Measurements from ENCODE around the gene CREB3L4.

CREB3L4 gene

DNA sequence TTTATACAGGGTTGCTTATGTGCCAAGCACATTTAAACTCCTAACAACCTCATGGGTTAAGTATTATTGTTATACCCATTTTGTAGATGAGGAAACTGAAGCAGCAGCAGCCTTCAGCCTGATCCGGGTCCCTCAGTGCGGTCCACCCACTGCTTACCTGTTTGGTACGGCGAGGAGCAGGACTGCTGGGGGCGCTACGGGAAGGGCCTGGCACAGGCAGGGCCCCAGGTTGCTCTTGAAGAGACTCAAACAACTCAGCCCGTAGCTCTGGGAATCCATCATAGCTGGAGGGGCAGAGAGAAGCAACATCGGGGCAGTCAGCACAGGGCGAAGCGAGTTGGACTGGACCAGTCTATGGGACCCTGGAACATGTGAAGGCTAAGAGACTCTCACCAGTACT is 30.4 kb upstream of the CREB3L4 start:
- no peak for DNase-seq

DNA sequence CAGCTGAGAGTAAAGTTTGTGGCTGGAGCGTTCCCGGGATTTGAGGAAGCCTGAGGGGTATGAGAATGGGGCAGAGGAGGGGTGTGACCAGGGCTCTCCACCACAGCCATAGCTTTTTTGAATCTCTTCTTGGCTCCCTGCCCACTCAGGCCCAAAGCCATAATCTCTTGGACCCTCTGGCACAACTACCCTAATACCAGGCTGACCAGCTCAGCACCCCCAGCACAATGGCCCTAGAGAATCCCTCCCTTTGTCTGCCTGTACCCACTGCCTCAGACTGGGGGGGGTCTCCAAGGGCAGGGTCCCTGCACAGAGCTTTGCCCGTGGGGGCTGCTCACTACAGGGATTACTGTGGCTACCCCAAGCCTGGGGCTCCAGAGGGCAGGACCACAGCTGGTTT is 28.7 kb upstream of the CREB3L4 start:
- no peak for DNase-seq

DNA sequence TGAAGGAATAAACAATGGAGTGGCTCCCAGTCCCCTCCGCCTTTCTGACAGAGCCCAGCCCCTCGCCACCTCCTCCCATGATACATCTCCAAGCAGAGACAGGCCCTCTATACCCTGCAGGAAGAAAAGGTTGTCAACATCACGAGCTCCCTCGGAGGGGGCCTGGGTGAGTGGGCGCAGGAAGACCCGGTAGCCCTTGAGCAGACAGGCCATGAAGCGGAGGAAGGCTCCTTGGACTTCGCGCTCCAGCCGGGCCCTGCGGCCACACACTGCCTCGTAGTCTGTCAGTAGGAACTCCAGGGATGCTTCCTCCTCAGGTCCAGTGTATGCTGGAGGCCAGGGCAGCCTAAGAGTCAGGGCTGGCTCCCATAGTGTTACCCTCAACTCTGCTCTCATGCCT is 28.2 kb upstream of the CREB3L4 start:
- no peak for DNase-seq

DNA sequence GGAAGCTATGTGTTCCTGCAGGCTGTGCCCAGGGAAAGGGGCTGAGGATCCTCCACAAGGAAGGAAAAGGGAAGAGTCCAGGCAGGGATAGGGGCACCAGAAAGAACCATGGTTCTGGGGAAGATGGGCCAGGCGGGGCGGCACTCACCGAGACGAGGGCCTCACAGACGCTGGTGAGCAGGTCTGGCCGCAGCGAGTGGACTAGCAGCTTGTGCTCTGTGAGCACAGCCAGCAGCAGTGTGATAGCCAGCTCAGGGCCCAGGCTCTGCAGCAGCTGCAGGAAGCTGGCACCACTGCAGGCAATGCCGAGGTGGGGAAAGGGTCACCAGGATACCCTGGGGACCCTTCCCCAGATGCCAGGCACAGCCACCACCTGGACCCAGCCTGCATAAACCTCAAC is 26.9 kb upstream of the CREB3L4 start:
- no peak for DNase-seq

DNA sequence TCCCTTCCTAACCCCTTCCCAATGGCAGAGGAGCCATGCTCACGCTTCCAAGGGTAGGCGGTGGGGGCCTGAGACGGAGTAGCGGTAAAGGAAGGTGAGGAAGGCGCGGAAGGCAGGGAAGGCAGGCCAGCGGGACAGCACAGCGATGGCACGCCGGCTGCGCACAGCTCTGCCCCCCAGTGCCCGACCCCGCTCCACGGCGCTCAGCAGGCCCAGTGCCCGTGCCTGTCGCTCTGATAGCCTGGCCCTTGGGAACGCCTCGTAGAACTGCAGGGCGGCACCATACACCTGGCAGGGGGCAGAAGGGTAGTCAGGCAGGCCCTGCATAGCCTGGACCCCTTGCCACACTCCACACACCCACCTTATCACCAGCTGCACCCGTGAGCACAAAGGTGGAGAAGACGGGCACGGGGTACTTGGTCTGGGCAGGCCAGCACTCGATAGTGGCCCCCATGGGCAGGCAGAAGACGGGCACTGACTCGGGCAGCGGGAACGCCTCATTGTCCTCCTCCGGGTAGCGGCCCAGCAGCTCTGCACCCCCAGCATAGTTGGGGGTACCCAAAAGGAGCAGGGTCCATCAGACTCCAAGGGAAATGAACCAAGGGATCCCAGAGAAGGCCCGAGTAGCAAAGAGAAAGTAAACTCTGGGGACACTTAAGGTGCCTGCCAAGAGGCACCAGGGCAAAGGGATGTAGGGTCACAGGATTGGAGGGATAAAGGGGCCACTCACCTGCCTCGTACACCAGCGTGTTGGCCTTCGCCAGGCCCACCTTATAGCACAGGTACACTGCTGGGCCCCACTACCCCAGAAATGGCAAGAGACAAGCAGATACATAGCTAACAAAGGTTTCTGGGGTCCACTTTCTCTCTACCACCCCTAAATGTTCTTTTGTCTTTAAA is 25.6 kb upstream of the CREB3L4 start:
- no peak for DNase-seq

DNA sequence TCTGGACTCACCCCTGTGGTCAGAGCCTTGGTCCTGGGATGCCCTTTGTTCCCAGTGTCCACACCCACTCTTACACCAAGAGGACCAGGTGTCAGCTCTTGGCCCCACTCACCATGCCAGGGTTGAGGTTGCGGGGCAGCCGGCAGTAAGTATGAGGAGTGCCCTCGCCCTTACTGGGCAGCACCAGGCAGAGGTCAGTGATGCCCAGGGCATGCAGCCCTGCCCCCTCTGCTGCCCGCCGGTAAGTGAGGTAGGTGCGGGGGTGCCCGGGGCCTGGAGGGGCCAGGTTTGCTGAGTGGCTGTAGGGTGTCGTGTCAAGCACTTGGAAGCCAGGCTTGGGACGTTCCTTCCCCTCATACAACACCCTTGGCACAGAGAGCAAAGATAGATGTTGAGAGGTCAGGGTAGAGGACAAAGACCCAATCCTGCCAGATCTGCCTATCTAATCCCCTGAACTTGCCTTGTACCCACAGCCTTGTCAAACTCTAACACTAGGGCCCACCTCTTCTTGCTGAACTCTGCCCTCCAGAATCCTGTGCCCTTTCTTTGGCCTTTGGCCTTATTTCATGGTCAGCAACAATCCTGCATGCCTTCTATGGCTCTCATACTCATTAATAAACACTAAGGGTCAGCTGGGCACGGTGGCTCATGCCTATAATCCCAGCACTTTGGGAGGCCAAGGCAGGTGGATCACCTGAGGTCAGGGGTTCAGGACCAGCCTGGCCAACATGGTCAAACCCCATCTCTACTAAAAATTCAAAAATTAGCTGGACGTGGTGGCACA is 24.7 kb upstream of the CREB3L4 start:
- no peak for DNase-seq

DNA sequence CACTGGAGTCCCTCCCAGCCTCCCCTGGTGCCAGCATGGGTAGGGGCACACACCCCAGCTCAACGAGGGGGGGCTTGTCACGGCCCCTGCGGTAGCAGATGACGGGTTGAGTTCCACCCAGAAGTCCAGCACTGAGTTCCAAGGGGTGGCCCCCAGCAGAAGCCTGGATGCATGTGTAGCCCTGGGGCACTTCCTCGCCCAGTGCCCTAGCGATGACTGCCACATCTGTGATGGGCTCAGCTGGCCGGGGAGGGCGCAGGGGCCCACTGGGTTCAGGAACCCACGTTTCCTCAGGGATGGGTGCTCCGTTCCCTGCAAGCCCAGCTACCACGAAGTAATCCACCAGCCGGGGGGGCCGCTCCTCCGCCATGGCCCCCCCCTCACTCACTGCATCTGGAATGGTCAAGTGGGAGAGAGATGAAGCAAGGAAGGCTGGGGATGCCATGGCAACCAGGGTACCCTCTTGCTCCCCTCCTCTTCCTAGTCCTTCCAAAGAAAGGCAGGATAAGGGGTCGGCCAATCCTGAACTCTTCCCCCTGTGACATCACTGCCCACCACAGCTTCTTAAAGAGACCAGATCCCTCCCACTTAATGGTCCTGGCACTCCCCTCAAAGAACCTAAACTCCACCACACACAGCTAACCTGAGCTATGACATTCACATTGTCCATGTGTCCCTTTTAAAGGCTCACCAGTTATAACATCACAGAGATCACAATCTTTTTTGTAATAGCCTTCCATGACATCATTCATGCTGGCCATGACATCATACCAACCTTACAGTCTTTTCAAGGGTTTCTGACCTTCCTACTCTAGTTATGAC is 23.5 kb upstream of the CREB3L4 start:
- no peak for DNase-seq

DNA sequence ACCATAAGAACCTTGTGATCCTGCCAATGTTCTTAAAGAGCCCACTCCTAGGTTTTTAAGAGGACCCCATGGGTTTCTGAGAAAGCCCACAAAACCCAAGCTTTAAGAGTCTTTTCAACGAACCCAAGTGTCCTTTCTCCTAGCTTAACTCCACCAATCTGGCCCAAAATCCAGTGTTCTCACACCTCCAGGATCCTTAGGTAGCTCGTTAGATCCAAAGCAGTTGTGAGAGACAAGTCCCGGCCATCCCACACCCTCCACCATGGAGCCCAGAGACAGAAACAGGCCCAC is 22.9 kb upstream of the CREB3L4 start:
- no peak for DNase-seq

DNA sequence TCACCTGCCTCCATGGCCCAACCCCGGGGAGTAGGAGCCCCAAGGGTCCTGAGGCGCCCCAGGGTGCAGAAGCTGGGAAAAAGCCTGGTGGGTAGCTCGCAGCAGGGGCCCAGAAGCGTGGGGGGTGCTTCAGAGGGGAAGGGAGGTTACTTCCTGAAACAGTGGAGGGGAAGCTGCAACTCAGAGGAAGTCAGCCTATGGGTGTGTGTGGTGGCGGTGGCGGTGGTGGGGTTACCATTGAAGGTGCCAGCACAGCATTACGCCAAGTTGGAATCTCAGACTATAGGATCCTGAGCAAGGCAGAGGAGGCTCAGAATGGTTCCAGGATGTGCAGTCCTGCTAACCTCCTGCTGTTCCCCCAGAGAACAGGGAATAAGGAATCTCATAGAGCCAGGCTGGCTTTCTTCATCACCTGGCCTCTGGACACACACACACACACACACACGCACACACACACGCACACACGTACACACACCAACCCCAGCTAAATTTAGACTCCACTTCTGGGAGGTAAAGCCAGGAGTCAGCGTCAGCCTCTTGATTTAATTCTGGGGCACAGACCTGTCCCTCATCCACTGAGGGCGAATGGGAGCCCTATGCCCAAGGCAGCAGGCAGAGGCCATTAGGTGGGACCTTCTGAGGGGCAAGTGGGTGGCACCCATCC is 22.4 kb upstream of the CREB3L4 start:
- DNase-seq: no peak

DNA sequence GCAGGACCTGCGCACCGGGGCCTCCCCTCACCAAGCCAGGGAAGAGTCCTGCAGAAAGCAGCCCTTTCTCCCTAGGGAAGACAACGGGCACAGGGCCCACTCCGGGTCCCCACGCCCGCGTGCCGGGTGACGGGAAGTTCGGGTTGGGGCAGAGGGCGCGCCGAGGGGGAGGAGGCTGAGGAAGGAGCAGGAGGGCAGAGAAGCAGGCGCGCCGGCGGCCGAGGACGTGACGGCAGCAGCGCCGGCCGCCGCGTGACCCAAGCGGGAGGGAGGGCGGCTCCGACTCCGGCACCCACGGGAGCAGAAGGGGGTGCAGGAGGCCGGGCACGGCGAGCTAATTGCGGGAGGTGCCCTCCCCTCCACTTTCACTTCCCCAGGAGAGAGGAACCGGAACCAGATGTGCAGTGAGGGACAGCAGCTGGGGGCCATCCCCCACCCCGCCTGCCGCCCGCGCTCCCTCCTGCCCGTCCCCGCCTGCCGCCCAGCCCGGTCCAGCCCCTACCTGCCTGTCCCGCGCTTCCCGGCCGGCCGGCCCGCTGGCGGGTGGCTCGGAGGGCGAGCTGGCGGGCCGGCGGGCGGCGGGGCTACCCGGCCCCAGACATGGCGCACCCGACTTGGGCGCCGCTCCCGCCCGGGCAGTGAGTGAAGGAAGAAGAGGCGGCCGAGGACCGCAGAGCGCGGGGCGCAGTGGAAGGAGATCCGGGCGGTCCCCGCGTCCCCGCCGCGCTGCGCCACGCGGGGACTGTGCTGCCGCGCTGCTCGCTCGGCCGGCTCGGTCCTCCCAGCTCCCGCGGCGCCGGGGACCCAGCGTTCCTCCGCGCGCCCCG is 21.7 kb upstream of the CREB3L4 start:
- DNase-seq: no peak

DNA sequence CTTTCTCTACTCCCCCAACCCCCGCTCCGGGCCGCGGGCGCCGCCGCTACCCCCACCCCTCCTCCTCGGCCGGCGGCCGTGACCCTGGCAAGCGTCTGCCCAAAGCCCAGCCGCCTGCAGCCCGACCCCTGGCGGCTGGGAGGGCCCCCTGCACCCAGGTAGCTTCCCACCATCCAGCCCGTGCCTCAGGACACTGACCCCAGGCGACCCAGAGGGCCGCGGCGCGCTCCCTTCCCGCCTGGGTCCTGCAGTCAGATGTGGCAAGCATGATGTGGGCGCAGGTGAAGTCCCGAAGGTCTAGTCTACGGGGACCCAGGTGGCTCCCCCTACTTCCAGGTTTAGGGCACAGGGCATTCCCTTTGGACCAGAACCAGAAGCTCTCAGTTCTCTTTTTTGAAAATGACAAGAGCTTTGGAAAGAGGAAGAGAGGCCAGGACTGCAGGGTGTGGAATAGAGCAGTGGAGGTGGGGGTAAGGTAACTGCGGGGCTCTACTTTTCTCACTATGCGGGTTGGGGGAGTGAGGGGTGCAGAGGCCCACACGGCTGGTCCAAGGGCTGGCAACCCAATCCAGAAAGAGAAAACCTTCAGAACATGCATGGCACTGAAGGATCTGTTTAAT is 21.0 kb upstream of the CREB3L4 start, which contains the start of gene DENND4B:
Gene DENND4B (minus strand): TSS at position 97 of the 620 bp plus-strand sequence. CDS start 2,344 bp downstream, outside the sequence.
- DNase-seq: peak; percentile 62

DNA sequence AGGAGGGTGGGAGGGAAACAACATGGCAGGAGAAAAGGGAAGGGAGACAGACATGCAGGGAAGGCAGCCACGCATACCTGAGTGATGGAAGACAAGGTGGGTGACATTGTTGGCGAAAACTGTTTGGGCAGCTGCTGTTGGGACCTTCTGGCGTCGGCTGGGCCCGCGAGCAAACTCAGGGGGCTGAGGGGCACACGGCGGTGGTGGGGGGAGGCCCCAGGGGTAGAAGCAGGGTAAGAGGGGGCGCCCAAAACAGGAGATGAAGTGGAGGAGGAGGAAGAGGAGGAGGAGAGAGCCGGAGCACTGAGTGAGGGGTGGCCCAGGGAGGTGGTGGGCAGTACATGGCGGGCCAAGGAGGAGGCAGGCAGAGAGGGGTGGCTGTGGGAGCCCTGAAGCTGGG is 16.5 kb upstream of the CREB3L4 start:
- no peak for DNase-seq

DNA sequence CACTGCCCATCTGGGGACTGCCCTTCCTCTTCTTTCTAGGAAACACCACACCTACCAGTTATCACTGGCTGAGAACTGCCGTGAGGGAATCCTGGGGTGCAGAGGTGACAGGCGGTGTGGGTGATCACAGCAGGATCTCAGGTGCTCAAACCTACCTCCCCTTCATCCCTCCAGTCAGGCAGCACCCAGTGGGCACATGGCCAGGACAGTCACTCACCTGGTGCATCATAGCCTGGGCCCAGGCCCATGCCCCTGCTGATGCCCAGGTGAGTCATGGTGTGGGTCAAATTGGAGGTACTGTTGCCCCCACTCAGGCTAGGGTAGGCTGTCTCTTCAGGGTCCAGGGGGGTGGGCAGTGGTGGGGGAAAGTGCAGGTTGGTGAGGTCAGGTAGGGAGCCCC is 15.9 kb upstream of the CREB3L4 start:
- no peak for DNase-seq

DNA sequence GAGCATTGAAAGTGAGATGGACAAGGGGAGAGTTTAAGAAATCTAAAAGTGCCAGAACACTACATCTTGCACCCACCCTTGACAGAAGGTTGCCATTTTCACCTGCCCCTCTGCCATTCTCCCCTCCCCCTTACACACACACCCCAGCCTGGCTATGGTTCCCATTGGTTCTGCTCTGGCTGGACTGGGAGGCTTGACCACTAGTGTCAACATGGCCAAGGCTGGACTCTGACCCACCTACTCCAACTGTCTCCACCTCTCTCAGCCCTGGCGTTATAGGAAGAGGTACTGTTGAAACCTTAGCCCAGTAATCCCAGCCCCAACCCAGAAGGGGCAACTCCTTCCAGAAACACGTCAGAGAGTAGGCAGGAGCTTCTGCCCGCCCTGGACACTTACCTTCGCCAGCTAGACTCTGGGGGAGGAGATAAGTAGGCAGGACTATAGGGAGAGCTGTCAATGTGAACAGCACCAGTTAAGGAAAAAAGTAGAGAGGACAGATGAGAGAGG is 13.8 kb upstream of the CREB3L4 start:
- no peak for DNase-seq

DNA sequence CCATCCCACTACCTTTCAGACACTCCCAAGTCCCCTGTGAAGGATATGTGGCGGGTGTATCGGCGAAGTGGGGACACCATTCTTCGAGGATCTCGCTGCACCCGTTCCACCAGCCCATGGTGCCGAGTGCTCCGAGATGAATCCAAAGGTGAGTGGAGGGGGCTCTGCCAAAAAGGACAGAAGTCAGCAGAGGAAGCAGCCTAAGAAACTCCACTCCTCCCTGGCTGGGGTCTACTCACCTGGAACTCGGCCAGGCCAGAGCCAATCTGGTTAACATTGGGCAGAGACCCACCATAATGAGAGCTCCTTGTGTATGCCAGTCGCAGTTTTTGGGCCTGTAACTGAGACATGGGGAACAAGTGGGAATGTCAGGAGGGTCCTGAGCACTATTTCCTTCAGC is 12.9 kb upstream of the CREB3L4 start:
- DNase-seq: no peak

DNA sequence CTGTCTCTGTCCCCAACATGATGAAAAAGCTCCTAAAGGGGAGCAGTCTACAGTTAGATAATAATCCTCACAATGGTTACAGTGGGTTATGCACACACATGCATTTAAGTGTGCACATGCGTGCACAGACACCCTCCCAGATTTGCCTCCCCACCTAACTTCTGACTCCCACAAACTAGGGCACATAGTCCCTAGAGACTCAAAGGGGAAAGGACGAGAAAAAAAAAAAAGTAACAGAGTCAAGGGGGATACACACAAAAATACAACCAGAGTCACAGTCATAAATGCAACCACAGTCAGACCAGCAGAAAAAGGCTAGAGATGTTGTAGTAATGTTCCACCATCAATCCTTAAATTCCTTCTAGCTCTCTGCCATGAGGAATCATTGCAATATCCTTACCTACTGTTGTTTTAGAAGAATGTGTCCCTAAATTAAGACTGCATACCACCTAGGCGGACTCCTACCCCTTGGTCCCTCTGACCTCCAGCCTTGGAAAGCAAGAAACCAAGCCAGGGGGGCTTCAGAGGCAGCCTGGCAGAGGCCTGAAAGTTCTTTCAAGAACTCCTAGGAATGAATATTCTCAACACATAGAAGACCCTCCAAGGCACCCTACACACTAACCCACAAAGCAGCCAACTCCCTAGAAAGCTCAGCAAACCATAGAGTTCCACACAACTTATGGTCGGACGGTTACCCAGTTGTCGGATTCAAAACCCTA is 10.5 kb upstream of the CREB3L4 start:
- no peak for DNase-seq

DNA sequence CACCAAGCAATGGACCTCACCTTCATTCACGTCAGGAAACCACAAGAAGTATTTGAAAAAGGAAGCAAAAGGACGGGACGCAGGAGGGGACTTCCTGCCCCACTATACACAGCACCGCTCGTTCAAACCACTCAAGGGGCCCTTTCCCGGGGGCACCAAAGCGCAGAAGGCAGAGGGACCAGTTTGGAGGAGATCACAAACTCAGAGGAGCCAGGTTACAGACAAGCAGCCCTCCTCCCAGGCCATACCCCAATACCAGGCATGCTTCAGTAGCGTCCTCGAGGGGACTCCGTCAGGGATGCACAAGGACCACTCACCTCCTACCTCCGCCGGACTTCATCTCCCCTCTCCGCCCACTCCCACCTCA is 10.0 kb upstream of the CREB3L4 start:
- DNase-seq: no peak

DNA sequence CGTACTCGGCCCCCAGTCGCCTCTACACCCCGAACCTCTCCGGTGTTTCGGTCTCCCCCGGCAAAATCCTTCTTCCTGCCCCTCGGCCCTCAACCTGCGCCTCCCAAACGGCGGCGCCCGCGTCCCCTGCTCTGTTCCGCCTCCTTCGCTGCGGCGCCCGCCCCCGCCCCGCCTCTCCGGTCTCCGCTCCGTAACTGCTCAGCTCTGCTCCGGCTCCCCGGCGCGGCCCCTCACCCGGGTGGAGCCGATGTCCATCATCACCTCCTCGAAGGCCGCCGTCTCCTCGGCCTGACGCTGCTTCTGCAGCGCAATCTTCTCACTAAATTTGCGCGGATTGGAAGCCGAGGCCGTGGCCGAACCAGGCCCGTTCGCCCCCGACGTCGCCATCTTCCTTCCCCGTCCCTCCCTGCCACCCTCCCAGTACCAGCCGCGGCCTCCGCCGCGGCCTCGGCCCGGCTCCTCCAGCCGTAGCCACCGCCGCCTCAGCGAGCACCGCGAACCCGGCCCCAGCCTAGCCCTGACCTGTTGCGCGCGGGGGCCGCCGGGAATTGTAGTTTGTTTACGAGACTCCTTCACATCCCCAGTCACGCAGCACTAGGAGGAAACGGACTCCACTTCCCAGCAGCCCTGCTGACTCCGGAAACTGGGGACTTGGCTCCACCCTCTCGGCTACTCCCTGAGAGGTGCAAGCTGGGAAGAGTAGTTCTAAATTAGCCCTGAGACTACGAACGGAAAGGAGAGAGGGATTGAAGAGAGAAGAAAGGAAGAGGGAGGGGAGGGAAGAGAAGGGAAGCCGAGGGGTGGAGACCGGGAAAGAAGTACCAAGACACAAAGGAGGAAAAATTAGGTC is 9.4 kb upstream of the CREB3L4 start, which contains the start of gene CRTC2:
Gene CRTC2 (minus strand): TSS at position 502 of the 850 bp plus-strand sequence. CDS start 115 bp downstream, at position 387.
- peak; percentile 99 for DNase-seq

DNA sequence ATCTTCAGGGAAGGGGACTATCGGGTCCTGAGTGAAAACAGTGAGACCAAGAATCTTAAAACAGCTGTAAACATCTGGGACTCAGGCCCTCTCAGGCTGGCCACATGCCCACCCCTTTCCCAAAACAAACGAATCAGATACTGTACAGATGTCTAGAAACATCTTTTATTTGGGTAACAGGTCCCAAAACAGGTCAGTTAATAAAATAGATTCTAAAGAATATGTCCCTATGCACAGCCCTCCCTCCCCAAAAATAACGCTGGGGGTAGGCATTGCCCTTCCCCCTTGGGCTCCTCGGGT is 8.8 kb upstream of the CREB3L4 start:
- no peak for DNase-seq

DNA sequence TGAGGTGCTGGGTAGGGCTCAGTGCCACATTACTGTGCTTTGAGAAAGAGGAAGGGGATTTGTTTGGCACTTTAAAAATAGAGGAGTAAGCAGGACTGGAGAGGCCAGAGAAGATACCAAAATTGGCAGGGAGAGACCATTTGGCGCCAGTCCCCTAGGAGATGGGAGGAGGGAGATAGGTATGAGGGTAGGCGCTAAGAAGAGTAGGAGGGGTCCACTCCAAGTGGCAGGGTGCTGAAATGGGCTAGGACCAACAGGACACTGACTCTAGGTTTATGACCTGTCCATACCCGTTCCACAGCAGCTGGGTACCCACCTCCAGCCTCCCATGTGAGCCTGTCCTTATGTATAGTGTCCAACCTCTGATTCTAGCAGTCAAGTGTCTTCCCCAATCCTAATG is 8.2 kb upstream of the CREB3L4 start:
- DNase-seq: no peak
